HepG2 (cell line): ENCODE measurements around the gene SMIM20.

Source experiments
- CBFB ChIP-seq: sonication (generic); formaldehyde crosslinking; IDR thresholded peaks from 2 replicates; pipeline ENCODE4 v1.4.0; 2020; ENCODE audit warnings: missing genetic modification reagents
- E2F1 ChIP-seq: sonication (generic); formaldehyde crosslinking; IDR thresholded peaks from 2 replicates; pipeline ENCODE4 v1.5.0; 2020; ENCODE audit warnings: missing genetic modification reagents
- ELF1 ChIP-seq: sonication (generic); formaldehyde crosslinking; IDR thresholded peaks from 2 replicates; pipeline ENCODE4 v1.4.0; 2020; ENCODE audit warnings: missing genetic modification reagents
- FOXJ3 ChIP-seq: sonication (generic); formaldehyde crosslinking; IDR thresholded peaks from 2 replicates; pipeline ENCODE4 v1.4.0; 2020; ENCODE audit warnings: missing genetic modification reagents, mild to moderate bottlenecking, borderline replicate concordance
- KDM6A ChIP-seq: IDR thresholded peaks from 2 replicates; pipeline ENCODE4 v1.6.1; 2016; ENCODE audit warnings: low read depth
- MAX ChIP-seq: IDR thresholded peaks from 2 replicates; pipeline ENCODE4 v1.6.1; 2012; ENCODE audit warnings: inconsistent platforms
- NONO ChIP-seq, 2 experiments: fragments of 450-650 bp in 1 of 2; sonication (generic) in 1 of 2; formaldehyde crosslinking in 1 of 2; IDR thresholded peaks in 1 of 2; conservative IDR thresholded peaks in 1 of 2; 2 replicates each; pipeline versions ENCODE4 v1.6.1 to v1.8.0; 2017 to 2022; ENCODE audit warnings: mild to moderate bottlenecking in 1 of 2, missing genetic modification reagents in 1 of 2, moderate library complexity in 1 of 2
- RBM22 ChIP-seq: fragments of 200-400 bp; formaldehyde crosslinking; optimal IDR thresholded peaks from 2 replicates; pipeline ENCODE3; 2017; ENCODE audit warnings: mild to moderate bottlenecking, low read length, moderate library complexity
- TCF7L2 ChIP-seq: IDR thresholded peaks from 2 replicates; pipeline ENCODE4 v1.6.1; 2011; ENCODE audit warnings: mild to moderate bottlenecking, low read depth, low read length, moderate library complexity
- ZNF335 ChIP-seq: sonication (generic); formaldehyde crosslinking; IDR thresholded peaks from 2 replicates; pipeline ENCODE4 v1.4.0; 2020; ENCODE audit warnings: missing genetic modification reagents
- ZNF549 ChIP-seq: sonication (generic); formaldehyde crosslinking; IDR thresholded peaks from 2 replicates; pipeline ENCODE4 v1.5.0; 2020; ENCODE audit warnings: missing genetic modification reagents
- ZNF740 ChIP-seq: sonication (generic); formaldehyde crosslinking; IDR thresholded peaks from 2 replicates; pipeline ENCODE4 v1.4.0; 2020; ENCODE audit warnings: missing genetic modification reagents
- ZNF746 ChIP-seq: sonication (generic); formaldehyde crosslinking; IDR thresholded peaks from 2 replicates; pipeline ENCODE4 v1.8.0; 2022; ENCODE audit warnings: mild to moderate bottlenecking, missing genetic modification reagents

GRCh38 chr4:25926462-25926861 is 12.4 kb downstream of the SMIM20 start:
- TF ChIP-seq MAX (no peak), E2F1 (CRISPR knock-in tag) (no peak), ZNF335 (CRISPR knock-in tag) (no peak), FOXJ3 (CRISPR knock-in tag) (no peak), ZNF746 (CRISPR knock-in tag) (no peak), ZNF740 (no peak), ELF1 (CRISPR knock-in tag) (no peak), CBFB (no peak), TCF7L2 (no peak), KDM6A (CRISPR knock-in tag) (no peak), NONO (IDR thresholded peaks at IDR 0.05) (no peak), NONO (CRISPR knock-in tag; conservative IDR thresholded peaks at IDR 0.05) (no peak), RBM22 (no peak), ZNF549 (CRISPR knock-in tag) (no peak)
